Mammary epithelial cell (primary cell): ENCODE data around the gene SMARCD1.

Source experiments
- EZH2 ChIP-seq: IDR thresholded peaks from 2 replicates; pipeline ENCODE4 v1.6.1; 2012; ENCODE audit warnings: low read length, inconsistent platforms, borderline replicate concordance
- TF ChIP-seq, protein P1 (sequence below), 2 donors: IDR thresholded peaks in 1 of 2; conservative IDR thresholded peaks in 1 of 2; 2 replicates each; pipeline ENCODE4 v1.5.1; 2011 to 2012; ENCODE audit warnings: inconsistent platforms in 2 of 2, low read length in 2 of 2, mild to moderate bottlenecking in 2 of 2, control low read depth in 1 of 2, low read depth in 1 of 2; ENCODE audit not compliant: insufficient read depth in 1 of 2; ENCODE audit errors: extremely low read depth in 1 of 2

DNA sequence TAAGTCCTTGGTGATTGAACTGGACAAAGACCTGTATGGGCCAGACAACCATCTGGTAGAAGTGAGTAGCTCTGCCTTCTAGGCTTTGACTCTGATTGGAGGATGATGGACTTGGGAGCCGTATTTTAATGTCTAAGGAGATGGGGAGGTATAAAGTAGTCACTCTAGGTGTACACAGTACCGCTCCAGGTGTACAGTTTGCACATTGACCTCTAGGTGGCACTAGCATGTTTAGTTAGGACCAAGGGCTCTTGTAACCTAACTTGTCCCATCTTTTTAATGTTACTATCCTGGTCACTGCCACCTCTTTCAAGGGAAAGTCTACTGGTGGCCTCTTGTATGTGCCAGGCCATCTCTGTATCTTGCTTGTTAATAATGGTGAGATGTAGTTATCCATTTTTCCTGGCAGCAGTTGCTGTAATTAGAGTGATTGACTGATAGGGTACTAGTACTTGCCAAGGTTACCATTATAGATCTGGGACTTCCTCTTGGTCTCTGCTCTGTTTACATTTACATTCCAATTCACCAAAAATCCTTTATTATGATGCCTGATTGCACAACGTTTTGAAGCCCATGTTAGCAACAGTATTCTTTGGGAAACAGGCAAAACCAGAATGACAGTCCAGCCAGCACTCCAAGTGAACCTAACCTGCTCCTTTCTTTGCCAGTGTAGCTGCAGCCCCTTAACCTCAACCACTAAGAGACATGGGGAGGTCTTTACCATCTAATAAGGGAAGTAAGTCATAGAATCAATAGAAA lies 3.6 kb downstream of the SMARCD1 start:
- TF ChIP-seq, protein P1, sequence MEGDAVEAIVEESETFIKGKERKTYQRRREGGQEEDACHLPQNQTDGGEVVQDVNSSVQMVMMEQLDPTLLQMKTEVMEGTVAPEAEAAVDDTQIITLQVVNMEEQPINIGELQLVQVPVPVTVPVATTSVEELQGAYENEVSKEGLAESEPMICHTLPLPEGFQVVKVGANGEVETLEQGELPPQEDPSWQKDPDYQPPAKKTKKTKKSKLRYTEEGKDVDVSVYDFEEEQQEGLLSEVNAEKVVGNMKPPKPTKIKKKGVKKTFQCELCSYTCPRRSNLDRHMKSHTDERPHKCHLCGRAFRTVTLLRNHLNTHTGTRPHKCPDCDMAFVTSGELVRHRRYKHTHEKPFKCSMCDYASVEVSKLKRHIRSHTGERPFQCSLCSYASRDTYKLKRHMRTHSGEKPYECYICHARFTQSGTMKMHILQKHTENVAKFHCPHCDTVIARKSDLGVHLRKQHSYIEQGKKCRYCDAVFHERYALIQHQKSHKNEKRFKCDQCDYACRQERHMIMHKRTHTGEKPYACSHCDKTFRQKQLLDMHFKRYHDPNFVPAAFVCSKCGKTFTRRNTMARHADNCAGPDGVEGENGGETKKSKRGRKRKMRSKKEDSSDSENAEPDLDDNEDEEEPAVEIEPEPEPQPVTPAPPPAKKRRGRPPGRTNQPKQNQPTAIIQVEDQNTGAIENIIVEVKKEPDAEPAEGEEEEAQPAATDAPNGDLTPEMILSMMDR (conservative IDR thresholded peaks at IDR 0.05 in 1 of 2, IDR thresholded peaks at IDR 0.05 in 1 of 2; ENCODE audit: extremely low read depth in 1 of 2, insufficient read depth in 1 of 2, low read depth in 1 of 2, low read length in 2 of 2): peak; percentile 87 to 93
- TF ChIP-seq EZH2: no peak
